Adipose tissue (tissue), 3 donors: ENCODE results near the gene SOX15. TPM values are rescaled to one million over a fixed set of nuclear protein-coding genes. Genes with fewer than 3 reads are reported as not detected.

Experiments used
- H3K27ac ChIP-seq: one replicate; pipeline ENCODE4 v1.5.1; 2013; ENCODE audit warnings: low read depth, low read length
- WGBS, 3 donors: extraction: QIAGEN DNeasy Blood & Tissue Kit; methylation state at CpG; one replicate each; pipeline ENCODE4 v1.1.7; 2013; 5-methylcytosine and 5-hydroxymethylcytosine counted together
- polyA plus RNA-seq, 3 donors: library from polyadenylated mRNA; stranded (reverse); fragments of 200-250 nt; gene quantifications; one replicate each; pipeline ENCODE4 v1.2.3, GENCODE V29; 2013
- donor health status: healthy with polysubstance abuse.
- donor health status: Bipolar disorder and iron deficiency.
- donor health status: healthy.

Gene SOX15
- polyA plus RNA-seq, 3 donors, result 0.21 to 2.7 (median 0.46) TPM

DNA sequence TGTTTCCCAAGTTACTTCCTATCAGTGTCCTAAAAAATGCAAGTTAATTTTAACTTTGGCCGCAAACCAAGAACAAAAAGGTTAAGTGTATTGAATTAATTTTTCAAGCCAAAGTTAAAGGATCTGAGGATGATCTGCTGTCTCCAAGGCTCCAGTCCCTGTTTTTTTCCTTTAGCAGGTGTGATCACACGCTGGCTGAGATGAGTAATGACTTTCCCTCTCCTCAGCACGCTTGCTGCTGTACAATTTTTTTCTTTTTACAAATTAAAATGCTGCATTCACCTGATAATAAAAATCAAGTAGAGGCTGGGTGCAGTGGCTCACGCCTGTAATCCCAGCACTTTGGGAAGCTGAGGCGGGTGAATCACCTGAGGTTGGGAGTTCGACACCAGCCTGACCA is 45.0 kb downstream of the SOX15 start:
- 52 to 67% (median 60%) methylated on average over 6 of the region's 6 CpGs for WGBS, 3 donors
- H3K27ac ChIP-seq, result no peak overlapping the region

DNA sequence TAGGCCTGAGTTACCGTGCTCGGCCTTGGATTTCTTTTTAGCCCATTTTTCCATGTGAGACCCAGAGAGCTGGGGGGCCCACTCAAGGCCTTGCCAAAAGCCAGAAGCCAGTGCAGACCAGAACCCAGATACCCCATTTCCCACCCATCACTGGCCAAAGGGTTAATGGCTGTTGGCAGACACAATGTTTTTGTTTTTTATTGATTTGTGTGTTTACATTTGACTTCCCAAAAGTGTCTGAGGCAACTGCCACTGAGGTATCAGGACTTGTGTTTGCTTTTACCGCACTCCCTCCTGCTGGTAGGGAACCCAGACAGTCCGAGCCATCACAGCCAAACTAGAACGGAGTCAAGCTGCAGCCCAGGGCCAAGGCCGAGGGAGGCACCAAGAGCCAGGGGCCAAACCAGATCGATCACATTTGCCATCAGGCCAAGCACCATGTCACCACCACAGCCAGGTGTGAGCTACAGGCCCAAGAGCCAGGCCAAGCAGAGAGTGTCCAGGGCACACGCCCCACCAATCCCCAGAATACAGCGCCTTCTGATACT is 48.7 kb downstream of the SOX15 start:
- WGBS, 3 donors, result 84 to 97% (median 96%) methylated on average over 9 of the region's 9 CpGs

DNA sequence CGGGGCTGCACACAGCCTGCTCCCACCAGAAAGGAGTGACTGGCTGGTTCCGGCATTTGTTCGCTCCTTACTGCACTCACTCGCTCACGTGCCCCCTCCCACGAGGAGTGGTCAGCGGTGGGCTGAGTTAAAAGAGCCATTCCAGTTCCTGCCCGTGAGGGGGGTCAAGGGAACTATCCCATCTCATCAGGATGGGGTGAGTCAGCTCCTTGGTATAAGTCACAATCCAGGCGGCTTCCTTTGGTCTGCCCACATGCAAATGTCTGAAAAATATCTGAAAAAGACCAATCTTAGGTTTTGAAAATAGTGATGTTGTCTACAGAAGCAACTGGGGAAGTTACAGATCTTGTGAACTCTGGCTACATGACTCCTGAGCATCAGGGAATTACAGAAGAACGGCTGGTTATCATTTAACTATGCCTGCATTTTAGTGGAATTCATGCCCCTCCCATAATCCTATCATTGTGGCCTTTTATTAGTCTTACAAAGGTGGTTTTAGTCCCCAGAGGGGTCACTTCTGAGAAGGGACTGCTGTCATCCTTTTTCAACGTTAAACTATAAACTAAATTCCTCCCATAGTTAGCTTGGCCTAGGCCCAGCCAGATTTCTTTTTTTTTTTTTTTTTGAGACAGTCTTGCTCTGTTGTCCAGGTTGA is 50.9 kb downstream of the SOX15 start:
- H3K27ac ChIP-seq, result no peak overlapping the region
- WGBS, 3 donors, result 67 to 84% (median 79%) methylated on average over 11 of the region's 11 CpGs

More for the DNA sequence above, 48.7 kb downstream of the SOX15 start:
- H3K27ac ChIP-seq, result no peak overlapping the region

Other genes with a start within 250 kb of the SOX15 start
- gene KCTD11, start 237.9 kb downstream of the SOX15 start, polyA plus RNA-seq, result 10 to 100 TPM in 1 of 3 donors, 1 to 10 TPM in 2; 6.3 to 11.2 (median 9.9) TPM
- not detected for gene TMEM95, start 234.9 kb downstream of the SOX15 start, polyA plus RNA-seq
- 1 to 10 TPM; 2.1 to 8.0 (median 5.5) TPM for gene TNK1, start 209.0 kb downstream of the SOX15 start, polyA plus RNA-seq
- 10 to 100 TPM; 15.1 to 48.2 (median 42.3) TPM for gene PLSCR3, start 195.6 kb downstream of the SOX15 start, polyA plus RNA-seq
- 100 to 1,000 TPM in 2 of 3 donors, 10 to 100 TPM in 1; 86.0 to 252 (median 173) TPM for gene TMEM256, start 186.0 kb downstream of the SOX15 start, polyA plus RNA-seq
- gene NLGN2, start 182.2 kb downstream of the SOX15 start, polyA plus RNA-seq, result 10 to 100 TPM in 2 of 3 donors, 1 to 10 TPM in 1; 2.9 to 11.4 (median 10.5) TPM
- not detected for gene SPEM1, start 169.8 kb downstream of the SOX15 start, polyA plus RNA-seq
- not detected for gene SPEM2, start 164.5 kb downstream of the SOX15 start, polyA plus RNA-seq
- not detected for gene SPEM3, start 161.2 kb downstream of the SOX15 start, polyA plus RNA-seq
- 1 to 10 TPM in 2 of 3 donors, under 1 TPM in 1; 0.79 to 5.2 (median 1.9) TPM for gene TMEM102, start 154.7 kb downstream of the SOX15 start, polyA plus RNA-seq
- gene FGF11, start 150.6 kb downstream of the SOX15 start, polyA plus RNA-seq, result 1 to 10 TPM in 1 of 3 donors, under 1 TPM in 2; 0.28 to 4.6 (median 0.86) TPM
- 10 to 100 TPM in 2 of 3 donors, 1 to 10 TPM in 1; 5.0 to 14.2 (median 12.7) TPM for gene CHRNB1, start 145.0 kb downstream of the SOX15 start, polyA plus RNA-seq
- 10 to 100 TPM; 17.4 to 45.0 (median 32.9) TPM for gene ZBTB4, start 110.5 kb downstream of the SOX15 start, polyA plus RNA-seq
- not detected for gene SLC35G6, start 108.6 kb downstream of the SOX15 start, polyA plus RNA-seq
- 10 to 100 TPM; 20.9 to 35.4 (median 24.6) TPM for gene POLR2A, start 105.7 kb downstream of the SOX15 start, polyA plus RNA-seq
- 100 to 1,000 TPM in 1 of 3 donors, 10 to 100 TPM in 2; 19.6 to 100 (median 49.9) TPM for gene TNFSF12, start 41.0 kb downstream of the SOX15 start, polyA plus RNA-seq
- gene TNFSF13, start 31.3 kb downstream of the SOX15 start, polyA plus RNA-seq, result 10 to 100 TPM; 19.3 to 42.6 (median 26.5) TPM
- gene SENP3, start 28.2 kb downstream of the SOX15 start, polyA plus RNA-seq, result 10 to 100 TPM; 25.1 to 52.1 (median 43.0) TPM
- gene CD68, start 10.5 kb downstream of the SOX15 start, polyA plus RNA-seq, result 100 to 1,000 TPM in 1 of 3 donors, 10 to 100 TPM in 2; 19.4 to 111 (median 99.0) TPM
- gene MPDU1, start 6.2 kb downstream of the SOX15 start, polyA plus RNA-seq, result 10 to 100 TPM; 31.7 to 72.2 (median 50.2) TPM
- gene FXR2, start 24.8 kb upstream of the SOX15 start, polyA plus RNA-seq, result 10 to 100 TPM; 14.7 to 29.9 (median 23.3) TPM
- gene SAT2, start 37.7 kb upstream of the SOX15 start, polyA plus RNA-seq, result 100 to 1,000 TPM in 2 of 3 donors, 10 to 100 TPM in 1; 93.7 to 142 (median 130) TPM
- gene SHBG, start 40.0 kb upstream of the SOX15 start, polyA plus RNA-seq, result under 1 TPM; 0.32 to 0.67 (median 0.45) TPM
- 1 to 10 TPM in 2 of 3 donors, under 1 TPM in 1; 0.51 to 2.2 (median 1.5) TPM for gene ATP1B2, start 60.8 kb upstream of the SOX15 start, polyA plus RNA-seq
- 10 to 100 TPM; 13.5 to 17.8 (median 16.6) TPM for gene TP53, start 97.4 kb upstream of the SOX15 start, polyA plus RNA-seq
- gene WRAP53, start 98.4 kb upstream of the SOX15 start, polyA plus RNA-seq, result 1 to 10 TPM; 2.8 to 5.6 (median 5.0) TPM
- 1 to 10 TPM in 1 of 3 donors, under 1 TPM in 2; 0.54 to 1.1 (median 0.89) TPM for gene EFNB3, start 115.1 kb upstream of the SOX15 start, polyA plus RNA-seq
- gene DNAH2, start 127.7 kb upstream of the SOX15 start, polyA plus RNA-seq, result under 1 TPM; 0.03 to 0.79 (median 0.19) TPM
- gene KDM6B, start 244.1 kb upstream of the SOX15 start, polyA plus RNA-seq, result 10 to 100 TPM in 2 of 3 donors, 1 to 10 TPM in 1; 4.6 to 44.6 (median 21.6) TPM